Aorta (tissue), 5 donors: ENCODE measurements around the gene PDGFA. TPM values are rescaled to one million over a fixed set of nuclear protein-coding genes. Genes with fewer than 3 reads are reported as not detected.
A peak's percentile ranks its signal among the peaks of the same experiment; 100 is the strongest.

Source experiments
- ATAC-seq: fragments of 200-7000 bp; cut with Tn5 transposase; one replicate; pipeline ENCODE4 v1.9.1; 2022; ENCODE audit warnings: moderate library complexity; ENCODE audit not compliant: low FRiP score
- DNase-seq, 2 donors: peaks; one replicate each; pipeline ENCODE4 v3.0.0-alpha.2; 2020
- H3K27ac ChIP-seq, 2 donors: one replicate each; pipeline ENCODE4 v1.5.1; 2013; ENCODE audit warnings: low read length in 2 of 2, mild to moderate bottlenecking in 2 of 2, moderate library complexity in 2 of 2, control low read depth in 1 of 2, inconsistent platforms in 1 of 2, low read depth in 1 of 2
- H3K27me3 ChIP-seq, 2 donors: one replicate each; pipeline ENCODE4 v1.6.1; 2013; ENCODE audit warnings: control low read depth in 1 of 2, low read length in 1 of 2, mild to moderate bottlenecking in 1 of 2, moderate library complexity in 1 of 2; ENCODE audit not compliant: insufficient read depth in 2 of 2, control insufficient read depth in 1 of 2
- H3K36me3 ChIP-seq, 2 donors: one replicate each; pipeline ENCODE4 v1.6.1; 2013; ENCODE audit warnings: control low read depth in 1 of 2, low read length in 1 of 2, mild to moderate bottlenecking in 1 of 2; ENCODE audit not compliant: insufficient read depth in 2 of 2, control insufficient read depth in 1 of 2
- H3K4me1 ChIP-seq, 2 donors: one replicate each; pipeline ENCODE4 v1.6.1; 2013; ENCODE audit warnings: low read length in 2 of 2, control low read depth in 1 of 2, mild to moderate bottlenecking in 1 of 2, moderate library complexity in 1 of 2; ENCODE audit not compliant: insufficient read depth in 2 of 2, control insufficient read depth in 1 of 2
- H3K4me3 ChIP-seq, 2 donors: one replicate each; pipeline ENCODE4 v1.5.1; 2013; ENCODE audit warnings: low read length in 2 of 2, control low read depth in 1 of 2, mild to moderate bottlenecking in 1 of 2
- H3K9me3 ChIP-seq: one replicate; pipeline ENCODE4 v1.6.1; 2013; ENCODE audit warnings: mild to moderate bottlenecking, low read length; ENCODE audit not compliant: control insufficient read depth
- WGBS, 2 donors: extraction: QIAGEN DNeasy Blood & Tissue Kit; methylation state at CpG; one replicate each; pipeline ENCODE4 v1.1.7; 2013; 5-methylcytosine and 5-hydroxymethylcytosine counted together
- intact Hi-C, 2 donors: fragments of 100-400 bp; cut with DNase I; formaldehyde crosslinking; loops; one replicate each; pipeline versions ENCODE4 v1.14.2 to v1.15.0; 2022
- polyA plus RNA-seq, 2 donors: library from polyadenylated mRNA; stranded (reverse); fragments of 200-250 nt; gene quantifications; one replicate each; pipeline ENCODE4 v1.2.3, GENCODE V29; 2013
- total RNA-seq, 2 donors: library from RNA; stranded (reverse); fragmentation: NEBNext Ultra II Directional; extraction: Animal tissue kit (Norgen Biotek cat#: 25700); gene quantifications; one replicate each; pipeline ENCODE4 v1.2.1, GENCODE V29; 2021
- donor health status: healthy with polysubstance abuse.
- donor health status: Bipolar disorder and iron deficiency.
- donor health status: DM: no; HTN: no; CAD: no.
- donor health status: DM: no; HTN: no; CAD: no.
- donor health status: DM: yes; HTN: yes; CAD: no.

PDGFA gene
- total and polyA plus RNA-seq, 4 donors, result 28.9 to 174 (median 87.5) TPM

GRCh38 chr7:523347-524336, 4.0 kb upstream of the PDGFA start:
- intact Hi-C loops, result no loop called here
- Histone ChIP-seq H3K4me3 (no peak overlapping the region), H3K4me1 (peaks cover 0 to 3% of the 10 kb centered on the region in 2 donors), H3K36me3 (no peaks in the 10 kb centered on the region), H3K27ac (peak overlapping the region in 1 of 2 donors; percentile 49), H3K9me3 (no peaks in the 10 kb centered on the region), H3K27me3 (no peaks in the 10 kb centered on the region)
- no peak for DNase-seq
- no peak for ATAC-seq
- 45 to 56% methylated on average over 28 of the region's 28 CpGs for WGBS, 2 donors

- Histone ChIP-seq H3K27ac (peak overlapping the region in 1 of 2 donors; percentile 53), H3K4me3 (no peak overlapping the region), H3K9me3 (no peaks in the 10 kb centered on the region), H3K27me3 (no peaks in the 10 kb centered on the region), H3K36me3 (no peaks in the 10 kb centered on the region), H3K4me1 (peaks cover 0 to 3% of the 10 kb centered on the region in 2 donors)
- WGBS, 2 donors, result 25 to 32% methylated on average over 20 to 21 of the region's 21 CpGs
- intact Hi-C loops, result loop anchor here in 1 of 2 donors (1.0 kb wide), 1 partner anchor 78 kb away; no protein-coding TSS in a partner anchor
- no peak for DNase-seq
- ATAC-seq, result no peak
These were observed 3.3 kb upstream of the PDGFA start for GRCh38 chr7:522951-523314.

- DNase-seq, result peak in 1 of 2 donors; percentile 81
- ATAC-seq, result peak; percentile 24
- 0 to 1% methylated on average over 91 of the region's 91 CpGs for WGBS, 2 donors
- Histone ChIP-seq H3K4me1 (peaks cover 0 to 3% of the 10 kb centered on the region in 2 donors), H3K4me3 (peak overlapping the region; percentile 16 to 43), H3K27me3 (no peaks in the 10 kb centered on the region), H3K9me3 (no peaks in the 10 kb centered on the region), H3K27ac (peak overlapping the region in 1 of 2 donors; percentile 53), H3K36me3 (no peaks in the 10 kb centered on the region)
- intact Hi-C loops, result loop anchor here in 1 of 2 donors (1.0 kb wide), 1 partner anchor 79 kb away; no protein-coding TSS in a partner anchor
These were observed 2.7 kb upstream of the PDGFA start for GRCh38 chr7:522071-522950.

GRCh38 chr7:521221-522070, 1.8 kb upstream of the PDGFA start:
- peak; percentile 30 for ATAC-seq
- Histone ChIP-seq H3K4me3 (no peak overlapping the region), H3K4me1 (peaks cover 0 to 3% of the 10 kb centered on the region in 2 donors), H3K27me3 (no peaks in the 10 kb centered on the region), H3K36me3 (no peaks in the 10 kb centered on the region), H3K27ac (peak overlapping the region in 1 of 2 donors; percentile 52), H3K9me3 (no peaks in the 10 kb centered on the region)
- WGBS, 2 donors, result 33% methylated on average over 68 to 72 of the region's 72 CpGs
- intact Hi-C loops, result loop anchor here in 1 of 2 donors (1.0 kb wide), 1 partner anchor 80 kb away; no protein-coding TSS in a partner anchor
- peak; percentile 88 to 95 for DNase-seq

GRCh38 chr7:520503-521161, 986 bp upstream of the PDGFA start:
- DNase-seq, result no peak
- Histone ChIP-seq H3K27me3 (no peaks in the 10 kb centered on the region), H3K4me1 (peaks cover 0 to 3% of the 10 kb centered on the region in 2 donors), H3K36me3 (no peaks in the 10 kb centered on the region), H3K27ac (peak overlapping the region; percentile 52 to 72), H3K9me3 (no peaks in the 10 kb centered on the region), H3K4me3 (peak overlapping the region; percentile 89 to 95)
- intact Hi-C loops, result no loop called here
- 50 to 53% methylated on average over 56 to 63 of the region's 63 CpGs for WGBS, 2 donors
- ATAC-seq, result peak; percentile 0

GRCh38 chr7:518630-519483, 789 bp downstream of the PDGFA start:
- ATAC-seq, result peak; percentile 74
- peaks cover 0 to 3% of the 10 kb centered on the region in 2 donors for H3K4me1 ChIP-seq
- peak overlapping the region; percentile 84 to 93 for H3K27ac ChIP-seq
- no peaks in the 10 kb centered on the region for H3K9me3 ChIP-seq
- peak; percentile 91 to 94 for DNase-seq
- 1% methylated on average over 67 to 93 of the region's 93 CpGs for WGBS, 2 donors
- H3K27me3 ChIP-seq, result no peaks in the 10 kb centered on the region
- H3K4me3 ChIP-seq, result peak overlapping the region; percentile 89 to 95
- no peaks in the 10 kb centered on the region for H3K36me3 ChIP-seq
- intact Hi-C loops, result no loop called here
